ENCODE data around the gene RACK1. TPM values are rescaled to one million over a fixed set of nuclear protein-coding genes. Genes with fewer than 3 reads are reported as not detected.

Gene RACK1
- total RNA-seq, 1 experiment from 2014 or later = 2,552 TPM

DNA sequence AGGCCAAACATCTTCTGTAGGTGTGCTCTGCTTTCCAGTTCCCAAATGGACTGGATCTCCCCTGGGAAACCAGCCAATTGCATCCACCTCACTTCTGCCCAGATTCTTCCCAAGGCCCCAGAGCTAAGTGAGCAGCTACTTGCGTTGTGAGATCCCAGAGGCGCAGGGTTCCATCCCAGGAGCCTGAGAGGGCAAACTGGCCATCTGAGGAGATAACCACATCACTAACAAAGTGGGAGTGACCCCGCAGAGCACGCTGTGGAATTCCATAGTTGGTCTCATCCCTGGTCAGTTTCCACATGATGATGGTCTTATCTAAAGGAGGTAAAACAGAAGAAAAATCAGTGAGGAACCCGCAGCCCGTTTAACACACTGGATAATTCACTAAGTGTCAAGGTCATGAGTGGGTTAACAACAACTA is 1.7 kb downstream of the RACK1 start:
- Histone ChIP-seq H2AFZ (ENCODE audit: low read length) (no peak overlapping the region), H4K91ac (ENCODE audit: insufficient read length, low read depth, low read length) (no peak overlapping the region), H2BK20ac (ENCODE audit: low read depth, low read length, poor library complexity, severe bottlenecking) (no peak overlapping the region), H3K4me1 (ENCODE audit: insufficient read depth, low read length) (no peaks in the 10 kb centered on the region), H2BK120ac (ENCODE audit: low read depth, low read length, poor library complexity, severe bottlenecking) (no peak overlapping the region), H3K14ac (ENCODE audit: insufficient read depth, low read length) (no peak overlapping the region), H3K4me2 (ENCODE audit: insufficient read depth, insufficient read length, low read length) (peak overlapping the region; percentile 95), H3K23ac (ENCODE audit: insufficient read length, low read depth, low read length) (no peak overlapping the region), H3T11ph (ENCODE audit: low read length) (no peak overlapping the region), H3K4ac (ENCODE audit: low read depth, low read length) (no peak overlapping the region), H3K23me2 (ENCODE audit: insufficient read length, low read depth, low read length, poor library complexity, severe bottlenecking) (peaks cover 14% of the 10 kb centered on the region), H4K8ac (replicated peaks; ENCODE audit: insufficient read length, low read depth, low read length) (no peak overlapping the region), H2BK12ac (ENCODE audit: insufficient read length, low read depth, low read length) (no peak overlapping the region), H3K18ac (ENCODE audit: insufficient read length, low read depth, low read length) (no peak overlapping the region), H4K5ac (ENCODE audit: insufficient read length, low read depth, low read length) (no peak overlapping the region), H2BK5ac (ENCODE audit: insufficient read length, low read length) (no peak overlapping the region), H3K27me3 (ENCODE audit: insufficient read depth, low read length) (no peaks in the 10 kb centered on the region), H3K27ac (ENCODE audit: insufficient read length, low read depth, low read length) (peak overlapping the region; percentile 14), H2AK5ac (ENCODE audit: insufficient read length, low read length) (no peak overlapping the region), H3K9ac (ENCODE audit: extremely low read depth, insufficient read length, low read length) (peak overlapping the region; percentile 99), H3K56ac (ENCODE audit: insufficient read length, low read depth, low read length) (no peak overlapping the region), H2BK15ac (ENCODE audit: low read depth, low read length) (no peak overlapping the region), H3K9me3 (ENCODE audit: control insufficient read depth, low read depth, low read length) (no peaks in the 10 kb centered on the region), H3K79me2 (ENCODE audit: insufficient read depth, low read length) (peaks cover 25% of the 10 kb centered on the region; the same call in 1 of the 2 replicates), H4K20me1 (ENCODE audit: control insufficient read depth, insufficient read depth, insufficient read length) (no peaks in the 10 kb centered on the region), H3K79me1 (ENCODE audit: insufficient read depth, low read depth, low read length, poor library complexity, severe bottlenecking) (peaks cover 10% of the 10 kb centered on the region)
- TF ChIP-seq, protein P1, sequence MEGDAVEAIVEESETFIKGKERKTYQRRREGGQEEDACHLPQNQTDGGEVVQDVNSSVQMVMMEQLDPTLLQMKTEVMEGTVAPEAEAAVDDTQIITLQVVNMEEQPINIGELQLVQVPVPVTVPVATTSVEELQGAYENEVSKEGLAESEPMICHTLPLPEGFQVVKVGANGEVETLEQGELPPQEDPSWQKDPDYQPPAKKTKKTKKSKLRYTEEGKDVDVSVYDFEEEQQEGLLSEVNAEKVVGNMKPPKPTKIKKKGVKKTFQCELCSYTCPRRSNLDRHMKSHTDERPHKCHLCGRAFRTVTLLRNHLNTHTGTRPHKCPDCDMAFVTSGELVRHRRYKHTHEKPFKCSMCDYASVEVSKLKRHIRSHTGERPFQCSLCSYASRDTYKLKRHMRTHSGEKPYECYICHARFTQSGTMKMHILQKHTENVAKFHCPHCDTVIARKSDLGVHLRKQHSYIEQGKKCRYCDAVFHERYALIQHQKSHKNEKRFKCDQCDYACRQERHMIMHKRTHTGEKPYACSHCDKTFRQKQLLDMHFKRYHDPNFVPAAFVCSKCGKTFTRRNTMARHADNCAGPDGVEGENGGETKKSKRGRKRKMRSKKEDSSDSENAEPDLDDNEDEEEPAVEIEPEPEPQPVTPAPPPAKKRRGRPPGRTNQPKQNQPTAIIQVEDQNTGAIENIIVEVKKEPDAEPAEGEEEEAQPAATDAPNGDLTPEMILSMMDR (conservative IDR thresholded peaks at IDR 0.05) = no peak
- Mint-ChIP-seq H3K27ac (peak overlapping the region; percentile 98 to 100 (median 100)), H3K4me3 (peak overlapping the region; percentile 99 to 100), H3K27me3 (ENCODE audit: low read depth) (peaks cover 2% of the 10 kb centered on the region), H3K36me3 (ENCODE audit: insufficient read depth in 1 of 3, low read depth in 3 of 3) (peaks cover 67% of the 10 kb centered on the region in 3 experiments), H3K9me3 (peaks cover 3 to 4% of the 10 kb centered on the region in 2 experiments; a peak in 3 of 5 replicates), H3K4me1 (peaks cover 25 to 45% of the 10 kb centered on the region in 2 experiments)
- DNase-seq = no peak
- WGBS (ENCODE audit: extremely low coverage, insufficient read length, low lambda C conversion rate) = no CpG with 5 or more reads among the region's 6 CpGs

Data from H9 (cell line).